IMR-90 (cell line): ENCODE measurements around the gene PHIP.

ENCODE experiments used
- BHLHE40 ChIP-seq: fragments of 150-350 bp; IDR thresholded peaks from 2 replicates; pipeline ENCODE4 v1.6.1; 2016; ENCODE audit warnings: mild to moderate bottlenecking, low read depth, low read length
- CEBPB ChIP-seq: IDR thresholded peaks from 2 replicates; pipeline ENCODE4 v1.6.1; 2012; ENCODE audit warnings: low read depth, low read length, improper control_type of control experiment
- CHD1 ChIP-seq: IDR thresholded peaks from 2 replicates; pipeline ENCODE4 v1.6.1; 2012; ENCODE audit warnings: low read depth, low read length, improper control_type of control experiment
- FOS ChIP-seq: fragments of 150-350 bp; IDR thresholded peaks from 2 replicates; pipeline ENCODE4 v1.6.1; 2016; ENCODE audit warnings: low read depth, low read length
- MXI1 ChIP-seq: IDR thresholded peaks from 2 replicates; pipeline ENCODE4 v1.6.1; 2012; ENCODE audit warnings: low read depth, mild to moderate bottlenecking, low read length, moderate library complexity, borderline replicate concordance
- POLR2A ChIP-seq: IDR thresholded peaks from 2 replicates; pipeline ENCODE4 v1.6.1; 2012; ENCODE audit warnings: mild to moderate bottlenecking, low read depth, low read length
- RAD21 ChIP-seq: IDR thresholded peaks from 2 replicates; pipeline ENCODE4 v1.6.1; 2012; ENCODE audit warnings: low read length, improper control_type of control experiment
- RCOR1 ChIP-seq: IDR thresholded peaks from 2 replicates; pipeline ENCODE4 v1.6.1; 2012; ENCODE audit warnings: mild to moderate bottlenecking, low read length, improper control_type of control experiment; ENCODE audit not compliant: insufficient replicate concordance
- RFX5 ChIP-seq: IDR thresholded peaks from 2 replicates; pipeline ENCODE4 v1.8.0; 2012; ENCODE audit warnings: low read depth, mild to moderate bottlenecking, low read length, moderate library complexity
- TF ChIP-seq, protein P1 (sequence below): conservative IDR thresholded peaks from 2 replicates; pipeline ENCODE4 v1.5.1; 2012; ENCODE audit warnings: mild to moderate bottlenecking, low read depth, low read length, improper control_type of control experiment
- TF ChIP-seq, protein P2 (sequence below): fragments of 150-350 bp; IDR thresholded peaks from 2 replicates; pipeline ENCODE4 v1.6.1; 2017; ENCODE audit warnings: mild to moderate bottlenecking, antibody characterized with exemption, low read length, low read depth
- TF ChIP-seq, protein P3 (sequence below): fragments of 150-350 bp; IDR thresholded peaks from 2 replicates; pipeline ENCODE4 v1.6.1; 2016; ENCODE audit warnings: low read depth, mild to moderate bottlenecking, low read length, moderate library complexity, borderline replicate concordance

DNA sequence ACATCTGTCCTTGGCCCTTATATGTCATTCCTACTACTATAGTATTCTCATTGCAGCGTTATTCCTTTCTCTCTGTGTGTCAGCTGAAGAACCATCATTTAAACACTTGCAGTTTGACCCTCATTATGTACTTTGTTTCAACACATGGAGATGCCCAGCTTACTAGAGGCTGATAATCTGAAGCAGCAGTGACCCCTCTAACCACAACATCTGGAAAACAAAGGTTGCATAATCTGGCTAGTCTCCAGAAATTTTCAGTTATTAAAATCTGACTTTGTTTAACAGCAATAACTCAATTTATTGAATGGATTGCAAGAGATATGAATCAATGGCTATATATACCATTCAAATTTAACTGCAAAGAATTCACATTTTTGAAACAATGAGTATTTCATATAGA, 6.6 kb upstream of the PHIP start:
- TF ChIP-seq CHD1 (no peak), RAD21 (no peak), CEBPB (no peak), POLR2A (no peak), RFX5 (no peak), FOS (no peak), MXI1 (no peak), RCOR1 (no peak), BHLHE40 (no peak)
- TF ChIP-seq, protein P1, sequence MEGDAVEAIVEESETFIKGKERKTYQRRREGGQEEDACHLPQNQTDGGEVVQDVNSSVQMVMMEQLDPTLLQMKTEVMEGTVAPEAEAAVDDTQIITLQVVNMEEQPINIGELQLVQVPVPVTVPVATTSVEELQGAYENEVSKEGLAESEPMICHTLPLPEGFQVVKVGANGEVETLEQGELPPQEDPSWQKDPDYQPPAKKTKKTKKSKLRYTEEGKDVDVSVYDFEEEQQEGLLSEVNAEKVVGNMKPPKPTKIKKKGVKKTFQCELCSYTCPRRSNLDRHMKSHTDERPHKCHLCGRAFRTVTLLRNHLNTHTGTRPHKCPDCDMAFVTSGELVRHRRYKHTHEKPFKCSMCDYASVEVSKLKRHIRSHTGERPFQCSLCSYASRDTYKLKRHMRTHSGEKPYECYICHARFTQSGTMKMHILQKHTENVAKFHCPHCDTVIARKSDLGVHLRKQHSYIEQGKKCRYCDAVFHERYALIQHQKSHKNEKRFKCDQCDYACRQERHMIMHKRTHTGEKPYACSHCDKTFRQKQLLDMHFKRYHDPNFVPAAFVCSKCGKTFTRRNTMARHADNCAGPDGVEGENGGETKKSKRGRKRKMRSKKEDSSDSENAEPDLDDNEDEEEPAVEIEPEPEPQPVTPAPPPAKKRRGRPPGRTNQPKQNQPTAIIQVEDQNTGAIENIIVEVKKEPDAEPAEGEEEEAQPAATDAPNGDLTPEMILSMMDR = no peak
- TF ChIP-seq, protein P2, sequence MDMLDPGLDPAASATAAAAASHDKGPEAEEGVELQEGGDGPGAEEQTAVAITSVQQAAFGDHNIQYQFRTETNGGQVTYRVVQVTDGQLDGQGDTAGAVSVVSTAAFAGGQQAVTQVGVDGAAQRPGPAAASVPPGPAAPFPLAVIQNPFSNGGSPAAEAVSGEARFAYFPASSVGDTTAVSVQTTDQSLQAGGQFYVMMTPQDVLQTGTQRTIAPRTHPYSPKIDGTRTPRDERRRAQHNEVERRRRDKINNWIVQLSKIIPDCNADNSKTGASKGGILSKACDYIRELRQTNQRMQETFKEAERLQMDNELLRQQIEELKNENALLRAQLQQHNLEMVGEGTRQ = no peak
- TF ChIP-seq, protein P3, sequence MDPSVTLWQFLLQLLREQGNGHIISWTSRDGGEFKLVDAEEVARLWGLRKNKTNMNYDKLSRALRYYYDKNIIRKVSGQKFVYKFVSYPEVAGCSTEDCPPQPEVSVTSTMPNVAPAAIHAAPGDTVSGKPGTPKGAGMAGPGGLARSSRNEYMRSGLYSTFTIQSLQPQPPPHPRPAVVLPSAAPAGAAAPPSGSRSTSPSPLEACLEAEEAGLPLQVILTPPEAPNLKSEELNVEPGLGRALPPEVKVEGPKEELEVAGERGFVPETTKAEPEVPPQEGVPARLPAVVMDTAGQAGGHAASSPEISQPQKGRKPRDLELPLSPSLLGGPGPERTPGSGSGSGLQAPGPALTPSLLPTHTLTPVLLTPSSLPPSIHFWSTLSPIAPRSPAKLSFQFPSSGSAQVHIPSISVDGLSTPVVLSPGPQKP = no peak
